ENCODE measurements around the gene IGDCC3.

Gene IGDCC3

GRCh38 chr15:65307978-65308377 lies 69.8 kb downstream of the IGDCC3 start:
- TF ChIP-seq, protein P1, sequence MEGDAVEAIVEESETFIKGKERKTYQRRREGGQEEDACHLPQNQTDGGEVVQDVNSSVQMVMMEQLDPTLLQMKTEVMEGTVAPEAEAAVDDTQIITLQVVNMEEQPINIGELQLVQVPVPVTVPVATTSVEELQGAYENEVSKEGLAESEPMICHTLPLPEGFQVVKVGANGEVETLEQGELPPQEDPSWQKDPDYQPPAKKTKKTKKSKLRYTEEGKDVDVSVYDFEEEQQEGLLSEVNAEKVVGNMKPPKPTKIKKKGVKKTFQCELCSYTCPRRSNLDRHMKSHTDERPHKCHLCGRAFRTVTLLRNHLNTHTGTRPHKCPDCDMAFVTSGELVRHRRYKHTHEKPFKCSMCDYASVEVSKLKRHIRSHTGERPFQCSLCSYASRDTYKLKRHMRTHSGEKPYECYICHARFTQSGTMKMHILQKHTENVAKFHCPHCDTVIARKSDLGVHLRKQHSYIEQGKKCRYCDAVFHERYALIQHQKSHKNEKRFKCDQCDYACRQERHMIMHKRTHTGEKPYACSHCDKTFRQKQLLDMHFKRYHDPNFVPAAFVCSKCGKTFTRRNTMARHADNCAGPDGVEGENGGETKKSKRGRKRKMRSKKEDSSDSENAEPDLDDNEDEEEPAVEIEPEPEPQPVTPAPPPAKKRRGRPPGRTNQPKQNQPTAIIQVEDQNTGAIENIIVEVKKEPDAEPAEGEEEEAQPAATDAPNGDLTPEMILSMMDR (IDR thresholded peaks at IDR 0.05; ENCODE audit: low read depth, low read length), result no peak
- no peak for DNase-seq (ENCODE audit: low read depth in 2 of 2)
- no peak overlapping the region for H3K4me3 ChIP-seq (replicated peaks in 1 of 2; ENCODE audit: low read depth in 2 of 2, low read length in 2 of 2)

- no peak overlapping the region for H3K4me3 ChIP-seq (replicated peaks in 1 of 2; ENCODE audit: low read depth in 2 of 2, low read length in 2 of 2)
- TF ChIP-seq, protein P1 (IDR thresholded peaks at IDR 0.05; ENCODE audit: low read depth, low read length), result no peak
- no peak for DNase-seq (ENCODE audit: low read depth in 2 of 2)
Measured at GRCh38 chr15:65306551-65306950, 71.3 kb downstream of the IGDCC3 start.

GRCh38 chr15:65305776-65306175 lies 72.0 kb downstream of the IGDCC3 start:
- DNase-seq (ENCODE audit: low read depth in 2 of 2), result no peak
- TF ChIP-seq, protein P1 (IDR thresholded peaks at IDR 0.05; ENCODE audit: low read depth, low read length), result no peak
- H3K4me3 ChIP-seq (replicated peaks in 1 of 2; ENCODE audit: low read depth in 2 of 2, low read length in 2 of 2), result no peak overlapping the region

DNA sequence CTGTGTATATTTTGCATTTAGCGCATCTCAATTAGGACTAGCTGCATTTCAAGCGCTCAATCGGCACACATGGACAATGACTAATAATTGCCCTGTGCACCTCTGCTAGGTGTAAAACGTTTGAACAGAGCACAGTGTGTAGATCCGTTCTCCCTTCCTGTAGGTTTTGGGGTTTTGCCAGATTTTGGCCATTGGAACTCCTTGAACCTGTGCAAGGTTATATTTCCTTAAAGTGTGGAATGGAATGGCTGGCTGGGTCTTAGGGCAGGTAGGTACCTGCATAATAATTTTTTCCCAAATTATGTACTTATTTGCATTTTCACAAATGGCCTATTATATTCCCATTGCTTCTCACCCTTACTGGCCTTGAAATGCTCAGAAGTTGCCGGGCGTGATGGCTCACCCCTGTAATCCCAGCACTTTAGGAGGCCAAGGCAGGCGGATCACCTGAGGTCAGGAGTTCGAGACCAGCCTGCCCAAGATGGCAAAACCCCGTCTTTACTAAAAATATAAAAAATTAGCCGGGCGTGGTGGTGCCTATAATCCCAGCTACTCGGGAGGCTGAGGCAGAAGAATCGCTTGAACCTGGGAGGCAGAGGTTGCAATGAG lies 72.5 kb downstream of the IGDCC3 start:
- TF ChIP-seq, protein P1 (IDR thresholded peaks at IDR 0.05; ENCODE audit: low read depth, low read length), result no peak
- peak overlapping the region in 1 of 2 donors; percentile 5 for H3K4me3 ChIP-seq (replicated peaks in 1 of 2; ENCODE audit: low read depth in 2 of 2, low read length in 2 of 2)
- no peak for DNase-seq (ENCODE audit: low read depth in 2 of 2)

DNA sequence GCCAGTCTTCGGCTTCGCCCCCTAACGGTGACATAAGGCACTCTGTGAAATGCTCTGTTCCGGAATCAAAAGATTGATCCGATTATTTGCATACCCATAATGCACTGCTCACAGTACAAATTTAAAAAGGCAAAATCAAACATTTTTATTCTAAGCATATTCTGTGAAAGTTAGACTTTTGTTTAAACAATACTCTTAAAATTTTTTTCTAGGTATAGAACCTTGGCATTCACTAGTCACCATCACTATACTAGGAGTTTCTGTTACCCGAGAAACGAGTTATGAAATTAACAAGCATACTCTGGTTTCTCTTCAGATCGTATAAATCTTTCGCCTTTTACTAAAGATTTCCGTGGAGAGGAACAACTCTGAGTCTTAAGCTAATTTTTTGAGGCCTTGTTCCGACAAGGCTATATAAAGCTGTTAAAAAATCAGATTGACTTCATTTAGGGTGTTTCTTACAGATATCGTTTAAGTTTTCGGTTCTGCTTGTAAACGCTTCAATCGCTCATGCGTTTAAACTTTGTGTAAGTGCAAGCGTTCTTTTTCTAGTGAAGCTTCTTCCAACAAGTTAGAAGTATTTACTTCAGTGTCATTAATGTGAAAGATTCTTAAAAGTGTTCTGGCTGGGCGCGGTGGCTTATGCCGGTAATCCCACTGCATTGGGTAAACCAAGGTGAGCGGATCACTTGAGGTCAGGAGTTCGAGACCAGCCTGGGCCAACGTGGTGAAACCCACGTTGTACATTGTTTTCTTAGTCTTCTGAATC lies 73.2 kb downstream of the IGDCC3 start, which contains the start of gene RNU5B-1:
RNU5B-1 (plus strand) TSS at position 297 of the 769 bp plus-strand sequence.
- TF ChIP-seq, protein P1 (IDR thresholded peaks at IDR 0.05; ENCODE audit: low read depth, low read length), result peak; percentile 90
- H3K4me3 ChIP-seq (replicated peaks in 1 of 2; ENCODE audit: low read depth in 2 of 2, low read length in 2 of 2), result peak within 1 kb of the TSS; percentile 38 to 51
- peak; percentile 96 to 97 for DNase-seq (ENCODE audit: low read depth in 2 of 2)

DNA sequence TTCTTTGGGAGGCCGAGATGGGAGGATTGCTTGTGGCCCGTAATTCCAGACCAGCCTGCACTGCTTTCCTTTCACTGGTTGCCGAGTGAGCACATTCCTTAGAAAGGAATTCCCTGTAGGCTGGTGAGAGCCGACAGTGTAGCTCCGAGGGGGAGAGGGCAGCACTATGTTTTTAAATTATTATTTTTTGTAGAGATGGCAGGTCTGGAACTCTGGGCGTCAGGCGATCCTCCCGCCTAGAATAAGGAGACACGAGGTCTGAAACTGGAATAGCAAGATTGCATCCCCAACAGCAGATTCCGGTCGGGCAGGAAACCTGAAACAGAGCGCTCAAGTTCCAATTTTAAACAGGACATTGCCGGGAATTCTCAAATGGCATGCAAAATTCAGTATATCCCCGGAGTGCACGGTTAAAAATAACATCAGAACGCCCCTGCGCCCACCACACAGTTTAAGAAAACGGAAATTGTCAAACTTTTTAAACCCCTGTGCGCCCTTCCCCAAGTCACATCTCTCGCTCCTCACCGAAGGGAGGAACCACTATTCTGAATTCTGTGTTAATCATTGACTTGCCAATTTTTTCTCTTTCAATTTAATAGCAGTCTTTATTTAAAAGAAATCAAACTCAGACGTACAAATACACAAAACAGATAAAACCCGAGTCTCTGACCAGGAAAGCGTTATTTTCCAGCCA lies 74.0 kb downstream of the IGDCC3 start:
- TF ChIP-seq, protein P1 (IDR thresholded peaks at IDR 0.05; ENCODE audit: low read depth, low read length), result no peak
- peak; percentile 67 to 68 for DNase-seq (ENCODE audit: low read depth in 2 of 2)
- H3K4me3 ChIP-seq (replicated peaks in 1 of 2; ENCODE audit: low read depth in 2 of 2, low read length in 2 of 2), result peak overlapping the region; percentile 38 to 51
